HEK293 (cell line): ENCODE data around the gene ZNF532.

Experiments
- CTCF ChIA-PET: fragments of 350-600 bp; formaldehyde crosslinking; extraction: SDS; loops from one replicate; lab custom pipeline; 2021; ENCODE audit warnings: antibody characterized with exemption; lab: Yijun Ruan, JAX
- POLR2A ChIA-PET: fragments of 300-600 bp; formaldehyde crosslinking; extraction: SDS; loops from one replicate; lab custom pipeline; 2020; ENCODE audit warnings: antibody characterized with exemption, inconsistent platforms; lab: Yijun Ruan, JAX
- H3K27ac ChIP-seq: fragments of 200-500 bp; sonication (Bioruptor generic); 2 replicates; pipeline ENCODE4 v1.5.1; 2014; ENCODE audit warnings: low read depth, low read length, control low read depth, inconsistent platforms; ENCODE audit errors: extremely low read depth
- H3K36me3 ChIP-seq, 2 experiments: fragments of 200-500 bp in 1 of 2; sonication (Bioruptor generic) in 1 of 2; 1 replicate in 1 of 2; 2 replicates in 1 of 2; pipeline ENCODE4 v1.5.1; 2014 to 2017; ENCODE audit warnings: inconsistent platforms in 2 of 2, low read length in 2 of 2; ENCODE audit not compliant: control insufficient read depth in 2 of 2, insufficient read depth in 1 of 2
- H3K4me1 ChIP-seq: fragments of 200-500 bp; sonication (Bioruptor generic); 2 replicates; pipeline ENCODE4 v1.5.1; 2014; ENCODE audit warnings: mild to moderate bottlenecking, low read length, inconsistent platforms; ENCODE audit not compliant: control insufficient read depth, insufficient read depth
- H3K4me3 ChIP-seq: 2 replicates; pipeline ENCODE4 v1.5.1; 2011; ENCODE audit warnings: low read depth, mild to moderate bottlenecking, control low read depth, low read length, moderate library complexity
- H3K9me3 ChIP-seq: fragments of 200-500 bp; sonication (Bioruptor generic); 2 replicates; pipeline ENCODE4 v1.5.1; 2014; ENCODE audit warnings: low read depth, low read length, inconsistent platforms; ENCODE audit not compliant: control insufficient read depth, insufficient read depth
- GLIS1 ChIP-seq: fragments of 450-650 bp; formaldehyde crosslinking; IDR thresholded peaks from 2 replicates; pipeline ENCODE4 v1.5.1; 2016; ENCODE audit warnings: missing biosample characterization, missing genetic modification characterization
- KLF10 ChIP-seq: fragments of 450-650 bp; IDR thresholded peaks from 2 replicates; pipeline ENCODE4 v1.5.1; 2018; ENCODE audit warnings: missing biosample characterization, mild to moderate bottlenecking, missing genetic modification characterization
- PRDM1 ChIP-seq: fragments of 450-650 bp; formaldehyde crosslinking; IDR thresholded peaks from 2 replicates; pipeline ENCODE4; 2016; ENCODE audit warnings: missing biosample characterization, missing genetic modification characterization
- SCRT2 ChIP-seq: fragments of 450-650 bp; formaldehyde crosslinking; IDR thresholded peaks from 2 replicates; pipeline ENCODE4 v1.5.1; 2016; ENCODE audit warnings: missing biosample characterization, missing genetic modification characterization
- YY1 ChIP-seq: fragments of 450-650 bp; formaldehyde crosslinking; IDR thresholded peaks from 2 replicates; pipeline ENCODE4 v1.5.1; 2018; ENCODE audit warnings: missing biosample characterization, missing genetic modification characterization
- ZBTB20 ChIP-seq: fragments of 450-650 bp; formaldehyde crosslinking; IDR thresholded peaks from 2 replicates; pipeline ENCODE4 v1.5.1; 2016; ENCODE audit warnings: missing biosample characterization, missing genetic modification characterization
- ZBTB21 ChIP-seq: fragments of 450-650 bp; formaldehyde crosslinking; IDR thresholded peaks from 2 replicates; pipeline ENCODE4 v1.5.1; 2017; ENCODE audit warnings: missing biosample characterization, missing genetic modification characterization
- ZBTB48 ChIP-seq: fragments of 450-650 bp; formaldehyde crosslinking; IDR thresholded peaks from 2 replicates; pipeline ENCODE4 v1.5.1; 2016; ENCODE audit warnings: missing biosample characterization, missing genetic modification characterization
- ZBTB8A ChIP-seq: fragments of 450-650 bp; formaldehyde crosslinking; IDR thresholded peaks from 2 replicates; pipeline ENCODE4 v1.5.1; 2016; ENCODE audit warnings: missing biosample characterization, missing genetic modification characterization
- ZFHX2 ChIP-seq: fragments of 450-650 bp; formaldehyde crosslinking; conservative IDR thresholded peaks from 2 replicates; pipeline ENCODE4 v1.5.1; 2016; ENCODE audit warnings: missing biosample characterization, missing genetic modification characterization
- ZNF132 ChIP-seq: fragments of 450-650 bp; formaldehyde crosslinking; IDR thresholded peaks from 2 replicates; pipeline ENCODE4 v1.5.1; 2017; ENCODE audit warnings: missing biosample characterization, missing genetic modification characterization, borderline replicate concordance
- ZNF214 ChIP-seq: fragments of 450-650 bp; formaldehyde crosslinking; IDR thresholded peaks from 2 replicates; pipeline ENCODE4 v1.5.1; 2017; ENCODE audit warnings: missing biosample characterization, mild to moderate bottlenecking, missing genetic modification characterization, borderline replicate concordance
- ZNF223 ChIP-seq: fragments of 450-650 bp; formaldehyde crosslinking; IDR thresholded peaks from 2 replicates; pipeline ENCODE4 v1.5.1; 2016; ENCODE audit warnings: missing biosample characterization, missing genetic modification characterization
- ZNF248 ChIP-seq: fragments of 450-650 bp; formaldehyde crosslinking; IDR thresholded peaks from 2 replicates; pipeline ENCODE4 v1.5.1; 2017; ENCODE audit warnings: missing biosample characterization, missing genetic modification characterization
- ZNF266 ChIP-seq: fragments of 450-650 bp; formaldehyde crosslinking; IDR thresholded peaks from 2 replicates; pipeline ENCODE4 v1.5.1; 2016; ENCODE audit warnings: missing biosample characterization, missing genetic modification characterization, low read depth
- ZNF354C ChIP-seq: fragments of 450-650 bp; formaldehyde crosslinking; IDR thresholded peaks from 2 replicates; pipeline ENCODE4 v1.5.1; 2016; ENCODE audit warnings: missing biosample characterization, missing genetic modification characterization, low read depth, borderline replicate concordance
- ZNF423 ChIP-seq: fragments of 450-650 bp; formaldehyde crosslinking; IDR thresholded peaks from 2 replicates; pipeline ENCODE4 v1.5.1; 2016; ENCODE audit warnings: missing biosample characterization, missing genetic modification characterization
- ZNF521 ChIP-seq: fragments of 450-650 bp; formaldehyde crosslinking; IDR thresholded peaks from 2 replicates; pipeline ENCODE4 v1.5.1; 2017; ENCODE audit warnings: missing biosample characterization, mild to moderate bottlenecking, missing genetic modification characterization
- ZNF530 ChIP-seq: fragments of 450-650 bp; formaldehyde crosslinking; IDR thresholded peaks from 2 replicates; pipeline ENCODE4 v1.5.1; 2016; ENCODE audit warnings: low read depth, missing biosample characterization, missing genetic modification characterization
- ZNF585B ChIP-seq: fragments of 450-650 bp; formaldehyde crosslinking; IDR thresholded peaks from 2 replicates; pipeline ENCODE4 v1.5.1; 2016; ENCODE audit warnings: missing biosample characterization, missing genetic modification characterization
- ZNF596 ChIP-seq: fragments of 450-650 bp; IDR thresholded peaks from 2 replicates; pipeline ENCODE4 v1.5.0; 2018; ENCODE audit warnings: missing biosample characterization, mild to moderate bottlenecking, missing genetic modification characterization, moderate library complexity
- ZNF621 ChIP-seq: fragments of 450-650 bp; formaldehyde crosslinking; IDR thresholded peaks from 2 replicates; pipeline ENCODE4 v1.5.1; 2017; ENCODE audit warnings: missing biosample characterization, missing genetic modification characterization
- ZNF626 ChIP-seq: fragments of 450-650 bp; sonication (Bioruptor Pico); formaldehyde crosslinking; IDR thresholded peaks from 2 replicates; pipeline ENCODE4 v1.5.1; 2018; ENCODE audit warnings: missing biosample characterization, missing genetic modification characterization, inconsistent platforms
- ZNF654 ChIP-seq: fragments of 450-650 bp; formaldehyde crosslinking; IDR thresholded peaks from 2 replicates; pipeline ENCODE4 v1.5.1; 2016; ENCODE audit warnings: low read depth, missing biosample characterization, missing genetic modification characterization
- ZNF768 ChIP-seq: fragments of 450-650 bp; formaldehyde crosslinking; IDR thresholded peaks from 2 replicates; pipeline ENCODE4 v1.5.1; 2018; ENCODE audit warnings: missing biosample characterization, mild to moderate bottlenecking, missing genetic modification characterization
- ZSCAN23 ChIP-seq: fragments of 450-650 bp; formaldehyde crosslinking; IDR thresholded peaks from 2 replicates; pipeline ENCODE4 v1.5.1; 2016; ENCODE audit warnings: missing biosample characterization, missing genetic modification characterization
- TF ChIP-seq, protein P1 (sequence below): fragments of 450-650 bp; formaldehyde crosslinking; IDR thresholded peaks from 2 replicates; pipeline ENCODE4 v1.5.1; 2016; ENCODE audit warnings: missing biosample characterization, missing genetic modification characterization
- TF ChIP-seq, protein P2 (sequence below): fragments of 450-650 bp; formaldehyde crosslinking; IDR thresholded peaks from 2 replicates; pipeline ENCODE4 v1.5.1; 2016; ENCODE audit warnings: missing biosample characterization, missing genetic modification characterization
- TF ChIP-seq, protein P3 (sequence below): fragments of 450-650 bp; formaldehyde crosslinking; IDR thresholded peaks from 2 replicates; pipeline ENCODE4 v1.5.1; 2016; ENCODE audit warnings: missing biosample characterization, missing genetic modification characterization

ZNF532 gene

DNA sequence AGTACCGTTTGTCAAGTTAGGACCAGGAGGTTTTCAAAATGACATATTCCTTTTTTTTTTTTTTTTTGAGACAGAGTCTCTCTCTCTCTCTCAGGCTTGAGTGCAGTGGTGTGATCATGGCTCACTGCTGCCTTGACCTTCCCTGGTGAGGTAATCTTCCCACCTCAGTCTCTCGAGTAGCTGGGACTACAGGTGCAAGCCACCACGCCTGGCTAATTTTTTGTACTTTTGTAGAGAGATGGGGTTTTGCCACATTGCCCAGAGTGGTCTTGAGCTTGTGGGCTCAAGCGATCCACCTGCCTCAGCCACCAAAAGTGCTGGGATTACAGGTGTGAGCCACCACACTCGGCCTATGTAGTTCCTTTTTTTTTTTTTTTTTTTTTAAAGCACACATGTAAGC, 147.1 kb downstream of the ZNF532 start:
- no peak overlapping the region for H3K4me3 ChIP-seq
- H3K9me3 ChIP-seq, result no peaks in the 10 kb centered on the region
- H3K4me1 ChIP-seq, result peaks cover 10% of the 10 kb centered on the region
- H3K27ac ChIP-seq, result no peak overlapping the region
- CTCF ChIA-PET, result interaction anchor here (0.7 kb wide), 2 partner anchors 24 to 36 kb away, joined by 3 read pairs; no protein-coding TSS in a partner anchor
- no peak for TF ChIP-seq ZNF530 (tag by site-specific recombination)
- TF ChIP-seq ZBTB8A (tag by site-specific recombination), result no peak
- no peak for TF ChIP-seq ZBTB48
- no peak for TF ChIP-seq SCRT2 (tag by site-specific recombination)
- no peaks in the 10 kb centered on the region for H3K36me3 ChIP-seq
- POLR2A ChIA-PET, result no interaction called here

DNA sequence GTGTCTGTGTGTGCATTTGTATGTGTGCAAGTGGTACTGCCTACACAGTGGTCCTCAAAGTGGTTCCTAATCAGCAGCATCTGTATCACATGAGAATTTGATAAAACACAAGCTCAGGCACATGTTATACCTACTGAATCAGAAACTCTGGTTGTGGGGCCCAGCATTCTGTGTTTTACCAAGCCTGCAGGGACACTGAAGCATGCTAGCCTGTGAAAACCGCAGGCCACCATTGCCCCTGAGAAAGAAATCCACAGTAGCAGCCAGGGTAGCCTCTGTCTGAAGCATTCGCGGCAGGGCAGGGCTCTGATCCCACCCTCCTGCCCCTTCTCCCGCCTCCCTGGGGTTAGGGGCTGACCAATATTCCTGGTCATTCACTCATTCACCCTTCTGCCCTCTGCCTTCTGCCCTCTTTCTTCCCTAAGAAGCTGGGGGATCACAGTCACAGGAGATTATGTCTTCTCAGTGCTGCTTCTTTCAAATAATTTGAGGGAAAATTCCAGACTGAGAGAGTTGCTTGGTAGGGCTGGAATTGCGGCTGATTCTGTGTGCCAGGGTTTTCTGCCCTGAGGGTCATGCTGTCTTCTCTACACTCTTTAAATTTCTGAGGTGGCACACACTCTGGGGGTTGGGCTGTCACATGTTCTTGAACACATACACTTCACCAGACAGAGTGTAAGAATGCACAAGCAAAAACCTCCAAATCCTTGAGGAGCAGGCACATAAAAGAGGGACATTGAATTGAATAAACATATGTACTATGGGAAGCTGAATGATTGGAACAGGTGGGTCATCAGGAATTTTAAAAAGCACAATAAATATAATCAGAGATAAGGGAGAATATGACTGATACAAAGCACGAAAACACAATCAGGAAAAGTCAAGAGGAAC, 148.4 kb downstream of the ZNF532 start:
- peaks cover 10% of the 10 kb centered on the region for H3K4me1 ChIP-seq
- TF ChIP-seq ZBTB21 (tag by site-specific recombination) (no peak), ZNF768 (tag by site-specific recombination) (no peak), ZNF521 (tag by site-specific recombination) (no peak), ZNF214 (no peak), GLIS1 (tag by site-specific recombination) (no peak), KLF10 (tag by site-specific recombination) (no peak), ZNF596 (no peak), ZNF223 (tag by site-specific recombination) (no peak)
- TF ChIP-seq, protein P1, sequence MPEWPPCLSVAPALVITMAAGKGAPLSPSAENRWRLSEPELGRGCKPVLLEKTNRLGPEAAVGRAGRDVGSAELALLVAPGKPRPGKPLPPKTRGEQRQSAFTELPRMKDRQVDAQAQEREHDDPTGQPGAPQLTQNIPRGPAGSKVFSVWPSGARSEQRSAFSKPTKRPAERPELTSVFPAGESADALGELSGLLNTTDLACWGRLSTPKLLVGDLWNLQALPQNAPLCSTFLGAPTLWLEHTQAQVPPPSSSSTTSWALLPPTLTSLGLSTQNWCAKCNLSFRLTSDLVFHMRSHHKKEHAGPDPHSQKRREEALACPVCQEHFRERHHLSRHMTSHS (tag by site-specific recombination), result no peak
- TF ChIP-seq, protein P2, sequence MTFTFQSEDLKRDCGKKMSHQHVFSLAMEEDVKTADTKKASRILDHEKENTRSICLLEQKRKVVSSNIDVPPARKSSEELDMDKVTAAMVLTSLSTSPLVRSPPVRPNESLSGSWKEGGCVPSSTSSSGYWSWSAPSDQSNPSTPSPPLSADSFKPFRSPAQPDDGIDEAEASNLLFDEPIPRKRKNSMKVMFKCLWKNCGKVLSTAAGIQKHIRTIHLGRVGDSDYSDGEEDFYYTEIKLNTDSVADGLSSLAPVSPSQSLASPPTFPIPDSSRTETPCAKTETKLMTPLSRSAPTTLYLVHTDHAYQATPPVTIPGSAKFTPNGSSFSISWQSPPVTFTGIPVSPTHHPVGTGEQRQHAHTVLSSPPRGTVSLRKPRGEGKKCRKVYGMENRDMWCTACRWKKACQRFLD (tag by site-specific recombination), result no peak
- TF ChIP-seq, protein P3, sequence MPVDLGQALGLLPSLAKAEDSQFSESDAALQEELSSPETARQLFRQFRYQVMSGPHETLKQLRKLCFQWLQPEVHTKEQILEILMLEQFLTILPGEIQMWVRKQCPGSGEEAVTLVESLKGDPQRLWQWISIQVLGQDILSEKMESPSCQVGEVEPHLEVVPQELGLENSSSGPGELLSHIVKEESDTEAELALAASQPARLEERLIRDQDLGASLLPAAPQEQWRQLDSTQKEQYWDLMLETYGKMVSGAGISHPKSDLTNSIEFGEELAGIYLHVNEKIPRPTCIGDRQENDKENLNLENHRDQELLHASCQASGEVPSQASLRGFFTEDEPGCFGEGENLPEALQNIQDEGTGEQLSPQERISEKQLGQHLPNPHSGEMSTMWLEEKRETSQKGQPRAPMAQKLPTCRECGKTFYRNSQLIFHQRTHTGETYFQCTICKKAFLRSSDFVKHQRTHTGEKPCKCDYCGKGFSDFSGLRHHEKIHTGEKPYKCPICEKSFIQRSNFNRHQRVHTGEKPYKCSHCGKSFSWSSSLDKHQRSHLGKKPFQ (tag by site-specific recombination), result no peak
- TF ChIP-seq, all 188 proteins: peak for 0
- ChIA-PET POLR2A (interaction anchor here (0.6 kb wide), 1 partner anchor 884 kb away, joined by 5 read pairs; no protein-coding TSS in a partner anchor), CTCF (interaction anchor here (0.6 kb wide), 2 partner anchors 74 to 245 kb away, joined by 3 to 4 read pairs; no protein-coding TSS in a partner anchor)
- Histone ChIP-seq H3K9me3 (no peaks in the 10 kb centered on the region; the same call in 1 of the 2 replicates), H3K27ac (no peak overlapping the region), H3K36me3 (no peaks in the 10 kb centered on the region), H3K4me3 (no peak overlapping the region)

DNA sequence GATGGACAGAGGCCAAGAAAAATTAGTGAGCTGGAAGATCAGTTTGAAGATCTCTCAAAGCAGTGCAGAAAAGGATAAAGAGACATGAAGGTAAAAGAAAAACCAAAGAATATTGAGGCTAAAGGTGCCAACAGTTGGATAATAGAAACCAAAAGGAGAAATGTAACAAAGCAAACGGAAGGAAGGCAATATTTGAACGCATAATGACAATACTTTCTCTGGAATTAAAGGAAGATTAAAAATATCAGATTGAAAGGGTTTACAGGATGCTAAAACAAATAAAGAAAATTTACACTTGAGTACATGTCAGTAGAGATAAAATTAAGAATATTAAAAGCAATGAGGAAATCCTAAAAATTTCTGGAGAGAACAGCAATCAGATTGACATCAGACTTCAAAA, 149.1 kb downstream of the ZNF532 start:
- H3K27ac ChIP-seq, result no peak overlapping the region
- ChIA-PET POLR2A (interaction anchor here (0.7 kb wide), 1 partner anchor 18 kb away, joined by 3 read pairs; no protein-coding TSS in a partner anchor), CTCF (interaction anchor here (0.6 kb wide), 3 partner anchors 74 to 1053 kb away, joined by 3 to 4 read pairs (median 4); no protein-coding TSS in a partner anchor)
- H3K9me3 ChIP-seq, result no peaks in the 10 kb centered on the region; the same call in 1 of the 2 replicates
- TF ChIP-seq ZSCAN23 (tag by site-specific recombination), result no peak
- no peak for TF ChIP-seq PRDM1 (tag by site-specific recombination)
- no peak for TF ChIP-seq ZBTB20 (tag by site-specific recombination)
- TF ChIP-seq ZNF423 (tag by site-specific recombination), result no peak
- TF ChIP-seq ZNF248, result no peak
- TF ChIP-seq ZNF223 (tag by site-specific recombination), result no peak
- TF ChIP-seq ZNF132 (tag by site-specific recombination), result no peak
- TF ChIP-seq YY1 (tag by site-specific recombination), result no peak
- TF ChIP-seq ZNF654 (tag by site-specific recombination), result no peak
- TF ChIP-seq ZNF621 (tag by site-specific recombination), result no peak
- TF ChIP-seq ZNF354C, result no peak
- TF ChIP-seq ZNF266 (tag by site-specific recombination), result no peak
- no peak for TF ChIP-seq ZNF585B (tag by site-specific recombination)
- TF ChIP-seq ZNF626 (tag by site-specific recombination), result no peak
- TF ChIP-seq ZFHX2 (tag by site-specific recombination), result no peak
- H3K36me3 ChIP-seq, result no peaks in the 10 kb centered on the region
- peaks cover 10% of the 10 kb centered on the region for H3K4me1 ChIP-seq
- no peak overlapping the region for H3K4me3 ChIP-seq
